GM19324 (cell line): ENCODE data around the gene SGMS2.

ENCODE experiments used
- ATAC-seq: cut with Tn5 transposase; IDR thresholded peaks from one replicate; pipeline ENCODE4 v1.9.1; 2021; ENCODE audit warnings: mild to moderate bottlenecking, moderate library complexity; ENCODE audit not compliant: unreplicated experiment, low FRiP score

Gene SGMS2

GRCh38 chr4:107950746-107951540 lies 126.2 kb downstream of the SGMS2 start:
- no peak for ATAC-seq

- ATAC-seq: no peak
Observed at GRCh38 chr4:107951551-107951950, 126.8 kb downstream of the SGMS2 start.

DNA sequence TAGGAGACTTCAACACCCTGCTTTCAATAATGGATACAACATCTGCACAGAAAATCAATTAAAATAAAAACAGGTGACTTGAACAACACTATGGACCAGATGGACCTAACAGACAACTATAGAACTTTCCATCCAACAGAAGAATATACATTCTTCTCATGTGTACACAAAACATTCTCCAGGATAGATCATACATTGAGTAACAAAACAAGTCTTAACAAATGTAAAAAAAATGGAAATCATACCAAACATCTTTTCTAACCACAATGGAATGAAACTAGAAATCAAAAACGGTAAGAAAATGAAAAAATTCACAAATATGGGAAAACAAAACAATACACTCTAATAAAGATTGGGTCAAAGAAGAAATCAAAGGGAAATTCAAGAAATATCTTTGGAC lies 131.3 kb downstream of the SGMS2 start:
- no peak for ATAC-seq
